ENCODE data around the gene RPP14. TPM values are rescaled to one million over a fixed set of nuclear protein-coding genes. Genes with fewer than 3 reads are reported as not detected.
"Not testable (repeated sequence)": the region's sequence is repeated elsewhere in the genome, so short reads cannot be mapped to it uniquely, and the experiment has no call there.

The RPP14 gene
- total RNA-seq, 1 donor from 2014 or later = 12.5 TPM

DNA sequence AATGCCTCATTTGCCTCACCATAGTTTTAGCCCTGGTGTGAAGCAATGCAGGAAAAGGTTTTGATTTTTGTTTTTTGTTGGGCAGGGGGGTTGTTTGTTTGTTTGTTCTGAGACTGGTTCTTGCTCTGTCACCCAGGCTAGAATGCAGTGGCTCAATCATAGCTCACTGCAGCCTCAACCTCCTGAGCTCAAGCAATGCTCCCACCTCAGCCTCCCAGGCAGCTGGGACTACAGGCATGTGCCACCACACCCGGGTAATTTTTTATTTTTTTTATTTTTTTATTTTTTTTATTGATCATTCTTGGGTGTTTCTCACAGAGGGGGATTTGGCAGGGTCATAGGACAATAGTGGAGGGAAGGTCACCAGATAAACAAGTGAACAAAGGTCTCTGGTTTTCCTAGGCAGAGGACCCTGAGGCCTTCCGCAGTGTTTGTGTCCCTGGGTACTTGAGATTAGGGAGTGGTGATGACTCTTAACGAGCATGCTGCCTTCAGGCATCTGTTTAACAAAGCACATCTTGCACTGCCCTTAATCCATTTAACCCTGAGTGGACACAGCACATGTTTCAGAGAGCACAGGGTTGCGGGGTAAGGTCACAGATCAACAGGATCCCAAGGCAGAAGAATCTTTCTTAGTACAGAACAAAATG is 17.0 kb upstream of the RPP14 start:
- DNase-seq (ENCODE audit: low spot score); intact Hi-C loops (cut with DNase I); ATAC-seq: not testable (repeated sequence)

DNA sequence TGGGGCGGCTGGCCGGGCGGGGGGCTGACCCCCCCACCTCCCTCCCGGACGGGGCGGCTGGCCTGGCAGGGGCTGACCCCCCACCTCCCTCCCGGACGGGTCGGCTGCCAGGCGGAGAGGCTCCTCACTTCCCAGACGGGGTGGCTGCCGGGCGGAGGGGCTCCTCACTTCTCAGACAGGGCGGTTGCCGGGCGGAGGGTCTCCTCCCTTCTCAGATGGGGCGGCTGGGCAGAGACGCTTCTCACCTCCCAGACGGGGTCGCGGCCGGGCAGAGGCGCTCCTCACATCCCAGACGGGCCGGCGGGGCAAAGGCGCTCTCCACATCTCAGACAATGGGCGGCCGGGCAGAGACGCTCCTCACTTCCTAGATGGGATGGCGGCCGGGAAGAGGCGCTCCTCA is 15.6 kb upstream of the RPP14 start:
- ATAC-seq; DNase-seq (ENCODE audit: low spot score): not testable (repeated sequence)
- intact Hi-C loops (cut with DNase I) = loop anchor here (5.0 kb wide), 1 partner anchor 843 kb away; no protein-coding TSS in a partner anchor

DNA sequence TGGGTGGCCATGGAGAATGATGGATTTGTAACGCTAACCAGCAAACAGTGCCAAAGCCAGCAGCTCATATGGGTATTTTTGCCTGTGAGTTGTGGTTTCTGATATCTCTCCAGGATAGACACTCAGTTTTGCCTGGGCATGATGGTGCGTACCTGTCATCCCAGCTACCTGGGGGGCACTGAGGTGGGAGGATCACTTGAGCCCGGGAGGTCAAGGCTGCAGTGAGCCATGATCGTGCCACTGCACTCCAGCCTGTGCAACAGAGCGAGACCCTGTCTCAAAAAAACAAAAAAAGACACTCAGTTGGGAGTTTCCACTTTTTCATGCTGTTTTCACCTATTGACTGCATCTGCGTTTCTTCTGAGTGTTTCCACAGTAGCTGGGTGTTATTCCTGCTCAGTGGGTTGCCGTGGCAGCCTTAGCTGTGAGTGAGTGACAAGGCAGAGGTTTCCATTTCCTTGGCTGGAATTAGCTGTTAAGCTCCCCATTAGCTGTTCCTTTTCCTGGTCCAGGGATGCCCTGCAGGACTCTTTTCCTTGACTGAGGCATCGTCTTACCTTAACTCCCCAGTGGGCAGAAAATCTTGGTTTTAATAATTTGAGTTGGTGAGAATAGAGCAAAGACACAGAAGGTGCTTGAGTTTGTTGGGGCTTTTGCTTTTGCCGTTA is 14.2 kb upstream of the RPP14 start:
- ATAC-seq = no peak
- intact Hi-C loops (cut with DNase I) = loop anchor here (5.0 kb wide), 1 partner anchor 845 kb away; no protein-coding TSS in a partner anchor

GRCh38 chr3:58292866-58293265 is 13.2 kb upstream of the RPP14 start:
- DNase-seq (ENCODE audit: low spot score) = no peak
- ATAC-seq = no peak
- intact Hi-C loops (cut with DNase I) = loop anchor here (5.0 kb wide), 1 partner anchor 846 kb away; no protein-coding TSS in a partner anchor

More for the DNA sequence above, 14.2 kb upstream of the RPP14 start:
- DNase-seq (ENCODE audit: low spot score) = no peak

GRCh38 chr3:58293516-58293915 is 12.5 kb upstream of the RPP14 start:
- no peak for ATAC-seq
- intact Hi-C loops (cut with DNase I) = loop anchor here (5.0 kb wide), 1 partner anchor 846 kb away; no protein-coding TSS in a partner anchor
- DNase-seq (ENCODE audit: low spot score) = no peak

- intact Hi-C loops (cut with DNase I) = loop anchor here (5.0 kb wide), 1 partner anchor 119 kb away; no protein-coding TSS in a partner anchor
- DNase-seq (ENCODE audit: low spot score) (no peak), ATAC-seq (no peak)
Measured at GRCh38 chr3:58296269-58296668, 9.8 kb upstream of the RPP14 start.

- ATAC-seq (no peak), DNase-seq (ENCODE audit: low spot score) (no peak)
- intact Hi-C loops (cut with DNase I) = loop anchor here (5.0 kb wide), 1 partner anchor 120 kb away; no protein-coding TSS in a partner anchor
Measured at GRCh38 chr3:58296843-58297242, 9.2 kb upstream of the RPP14 start.

- DNase-seq (ENCODE audit: low spot score) = no peak
- ATAC-seq = no peak
- intact Hi-C loops (cut with DNase I) = loop anchor here (5.0 kb wide), 1 partner anchor 121 kb away; no protein-coding TSS in a partner anchor
Measured at GRCh38 chr3:58298190-58298589, 7.9 kb upstream of the RPP14 start.

DNA sequence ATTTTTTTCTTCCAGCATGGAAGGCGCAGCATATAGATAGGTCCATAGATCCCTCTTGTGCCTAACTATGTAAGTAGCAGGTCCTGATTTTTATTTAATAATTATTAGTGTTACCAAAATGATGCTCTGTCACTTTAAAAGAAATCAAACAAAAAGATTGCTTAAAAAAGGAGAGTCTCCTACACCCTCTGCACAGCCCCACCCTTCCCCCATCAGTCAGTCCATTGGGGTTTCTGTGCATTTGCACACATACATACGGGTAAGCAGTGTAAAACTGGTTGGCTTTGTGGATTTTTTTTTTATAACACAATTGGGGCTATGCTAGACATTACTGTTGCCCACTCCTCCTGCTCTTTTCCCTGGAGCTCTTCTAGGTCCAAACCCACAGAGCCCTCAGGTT is 7.0 kb upstream of the RPP14 start:
- no peak for ATAC-seq
- intact Hi-C loops (cut with DNase I) = loop anchor here (5.0 kb wide), 1 partner anchor 122 kb away; no protein-coding TSS in a partner anchor

DNA sequence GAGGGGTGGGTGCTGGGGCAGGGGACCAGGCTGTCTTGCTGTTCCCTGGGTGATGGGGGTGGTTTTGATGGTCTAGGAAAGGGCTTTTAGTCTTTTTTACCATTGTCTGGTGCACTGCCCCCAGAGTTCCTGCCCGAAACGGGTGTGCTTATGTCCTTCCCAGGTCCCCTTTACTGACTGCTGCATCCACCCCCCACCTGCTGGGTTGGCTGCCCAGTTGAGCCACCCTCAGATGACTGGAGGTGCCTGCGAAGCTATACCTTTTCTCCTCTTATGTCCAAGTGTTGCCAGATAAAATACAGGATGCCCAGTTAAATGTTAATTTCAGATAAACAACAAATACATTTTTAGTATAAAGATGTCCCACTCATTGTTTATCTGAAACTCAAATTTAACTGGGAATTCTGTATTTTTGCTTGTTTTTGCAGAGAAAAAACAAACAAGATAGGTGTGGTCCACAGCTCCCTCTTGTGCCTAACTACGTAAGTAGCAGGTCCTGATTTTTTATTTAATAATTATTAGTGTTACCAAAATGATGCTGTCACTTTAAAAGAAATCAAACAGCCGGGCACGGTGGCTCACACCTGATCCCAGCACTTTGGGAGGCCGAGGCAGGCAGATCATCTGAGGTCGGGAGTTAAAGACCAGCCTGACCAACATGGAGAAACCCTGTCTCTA is 6.1 kb upstream of the RPP14 start:
- ATAC-seq (no peak), DNase-seq (ENCODE audit: low spot score) (no peak)
- intact Hi-C loops (cut with DNase I) = loop anchor here (5.0 kb wide), 1 partner anchor 123 kb away; no protein-coding TSS in a partner anchor

More for the DNA sequence above, 7.0 kb upstream of the RPP14 start:
- DNase-seq (ENCODE audit: low spot score) = no peak

- no peak for ATAC-seq
- intact Hi-C loops (cut with DNase I) = no loop called here
Measured at GRCh38 chr3:58307639-58308215, 1.7 kb downstream of the RPP14 start.

GRCh38 chr3:58308728-58309127 is 2.7 kb downstream of the RPP14 start:
- no peak for ATAC-seq
- intact Hi-C loops (cut with DNase I) = no loop called here
- no peak for DNase-seq (ENCODE audit: low spot score)

More at GRCh38 chr3:58307639-58308215, 1.7 kb downstream of the RPP14 start:
- DNase-seq (ENCODE audit: low spot score) = no peak

DNA sequence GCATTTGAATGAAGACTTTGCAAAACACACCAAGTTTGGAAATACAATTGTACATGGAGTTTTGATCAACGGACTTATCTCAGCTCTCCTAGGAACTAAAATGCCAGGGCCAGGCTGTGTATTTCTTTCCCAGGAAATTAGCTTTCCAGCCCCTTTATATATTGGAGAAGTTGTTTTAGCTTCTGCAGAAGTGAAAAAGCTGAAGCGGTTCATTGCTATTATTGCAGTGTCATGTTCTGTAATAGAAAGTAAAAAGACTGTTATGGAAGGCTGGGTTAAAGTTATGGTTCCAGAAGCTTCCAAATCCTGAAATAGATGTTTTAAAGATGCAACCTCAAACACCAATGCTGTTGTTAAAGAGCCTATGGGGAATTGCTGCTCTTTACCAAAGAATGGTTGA is 11.8 kb downstream of the RPP14 start:
- no peak for DNase-seq (ENCODE audit: low spot score)
- intact Hi-C loops (cut with DNase I) = no loop called here
- ATAC-seq = no peak

DNA sequence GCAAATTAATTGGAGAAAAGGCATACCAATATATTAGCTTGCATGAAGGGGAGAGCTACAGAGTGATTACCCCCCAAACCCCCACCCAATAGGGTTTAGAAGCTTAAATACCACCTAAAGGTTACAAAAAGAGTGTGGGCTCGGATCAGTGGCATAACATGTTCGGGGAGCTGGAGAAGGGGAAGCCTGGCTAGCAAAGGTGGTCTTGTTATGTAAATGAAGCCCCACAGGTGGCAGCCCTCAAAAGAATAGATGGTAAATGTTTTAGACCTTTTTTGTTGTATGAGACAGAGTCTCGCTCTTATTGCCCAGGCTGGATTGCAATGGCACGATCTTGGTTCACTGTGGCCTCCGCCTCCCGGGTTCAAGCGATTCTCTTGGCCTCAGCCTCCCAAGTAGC is 15.7 kb downstream of the RPP14 start:
- ATAC-seq = no peak

GRCh38 chr3:58322793-58323192 is 16.7 kb downstream of the RPP14 start:
- intact Hi-C loops (cut with DNase I) = loop anchor here (10.0 kb wide), 1 partner anchor 92 kb away; no protein-coding TSS in a partner anchor
- ATAC-seq = no peak
- DNase-seq (ENCODE audit: low spot score) = no peak

More for the DNA sequence above, 15.7 kb downstream of the RPP14 start:
- intact Hi-C loops (cut with DNase I) = loop anchor here (10.0 kb wide), 1 partner anchor 93 kb away; no protein-coding TSS in a partner anchor
- no peak for DNase-seq (ENCODE audit: low spot score)

DNA sequence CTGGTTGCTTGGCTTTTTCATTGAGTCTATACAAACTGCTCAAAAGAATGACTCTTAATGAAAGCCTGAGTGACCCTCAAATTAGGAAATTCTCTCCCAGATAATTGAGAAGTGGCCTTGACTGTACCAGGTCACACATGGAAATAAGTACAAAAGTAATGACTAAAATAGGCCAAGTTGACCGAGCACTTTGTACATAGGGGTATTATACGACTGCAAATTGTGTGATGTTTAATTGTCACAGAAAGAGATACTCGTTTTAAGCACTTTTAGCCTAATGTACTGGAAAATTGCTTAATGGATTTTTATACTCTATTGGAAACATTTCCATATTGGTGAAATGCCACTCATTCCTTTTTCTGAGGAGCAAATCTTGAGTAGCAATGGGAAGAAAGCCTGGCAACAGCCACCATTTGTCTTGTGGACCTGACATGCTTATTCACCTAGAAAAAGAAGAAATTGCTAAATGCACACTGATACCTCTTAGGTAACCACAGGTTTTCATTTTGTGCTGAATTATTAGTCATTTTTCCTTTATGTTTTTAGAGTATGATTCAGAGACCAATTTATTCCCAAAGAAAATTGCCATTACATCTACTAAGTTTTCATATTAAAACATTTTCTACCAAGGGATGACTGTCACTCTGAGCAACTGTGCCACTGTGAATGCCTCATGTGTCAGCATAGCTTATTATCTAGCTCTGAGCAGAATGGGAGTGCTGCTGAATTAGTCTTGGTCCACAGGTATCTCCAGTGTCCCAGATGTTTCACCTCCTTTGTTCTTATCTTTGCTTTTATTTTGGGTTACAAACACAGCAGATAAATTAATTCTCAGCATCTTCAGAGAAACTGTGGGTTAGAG is 17.7 kb downstream of the RPP14 start:
- no peak for ATAC-seq
- intact Hi-C loops (cut with DNase I) = loop anchor here (10.0 kb wide), 1 partner anchor 91 kb away; no protein-coding TSS in a partner anchor
- DNase-seq (ENCODE audit: low spot score) = no peak

GRCh38 chr3:58324391-58325390 is 18.6 kb downstream of the RPP14 start:
- ATAC-seq (no peak), DNase-seq (ENCODE audit: low spot score) (no peak)
- intact Hi-C loops (cut with DNase I) = loop anchor here (10.0 kb wide), 1 partner anchor 90 kb away; no protein-coding TSS in a partner anchor
